Astrocyte of the cerebellum (primary cell): ENCODE data around the gene PTPRM.

Experiments used
- DNase-seq: peaks from one replicate; pipeline ENCODE4 v3.0.0-alpha.2; 2011; ENCODE audit warnings: low read depth
- H3K4me3 ChIP-seq: 2 replicates; pipeline ENCODE4 v1.5.1; 2011; ENCODE audit warnings: mild to moderate bottlenecking, low read depth, low read length, moderate library complexity
- CTCF ChIP-seq: IDR thresholded peaks from 2 replicates; pipeline ENCODE4 v1.5.1; 2012; ENCODE audit warnings: low read length, low read depth, moderate library complexity, mild to moderate bottlenecking; ENCODE audit errors: missing control alignments
- in situ Hi-C: cut with HindIII; loops from 2 replicates; pipeline ENCODE4 v1.10.0; 2017; ENCODE audit warnings: low sequenced_read_pairs

The PTPRM gene

GRCh38 chr18:7896805-7897518, 329.8 kb downstream of the PTPRM start:
- TF ChIP-seq CTCF, result no peak
- H3K4me3 ChIP-seq, result no peak overlapping the region
- in situ Hi-C loops, result no loop called here
- no peak for DNase-seq

- DNase-seq, result no peak
- no peak overlapping the region for H3K4me3 ChIP-seq
- in situ Hi-C loops, result no loop called here
- TF ChIP-seq CTCF, result no peak
Observed at GRCh38 chr18:7898181-7898580, 331.1 kb downstream of the PTPRM start.

GRCh38 chr18:7899078-7899477, 332.0 kb downstream of the PTPRM start:
- no peak for TF ChIP-seq CTCF
- H3K4me3 ChIP-seq, result no peak overlapping the region
- DNase-seq, result no peak
- in situ Hi-C loops, result no loop called here

GRCh38 chr18:7900091-7900490, 333.0 kb downstream of the PTPRM start:
- in situ Hi-C loops, result no loop called here
- no peak for DNase-seq
- H3K4me3 ChIP-seq, result no peak overlapping the region
- no peak for TF ChIP-seq CTCF

- no peak for DNase-seq
- no peak for TF ChIP-seq CTCF
- no peak overlapping the region for H3K4me3 ChIP-seq
- in situ Hi-C loops, result no loop called here
Observed at GRCh38 chr18:7901657-7902056, 334.5 kb downstream of the PTPRM start.

- DNase-seq, result no peak
- in situ Hi-C loops, result no loop called here
- no peak overlapping the region for H3K4me3 ChIP-seq
- TF ChIP-seq CTCF, result no peak
Observed at GRCh38 chr18:7902399-7902839, 335.3 kb downstream of the PTPRM start.
